HCT116 (cell line): Measurements from ENCODE around the gene SULT1B1. TPM values are rescaled to one million over a fixed set of nuclear protein-coding genes. Genes with fewer than 3 reads are reported as not detected.

ENCODE experiments used
- ATAC-seq: fragments of 200-7000 bp; cut with Tn5 transposase; 2 replicates; pipeline ENCODE4 v1.9.1; 2020; ENCODE audit warnings: mild to moderate bottlenecking, moderate library complexity
- BruUV-seq: library from RNA; stranded (reverse); fragments of 400-500 nt; replicated peaks from 2 replicates; lab custom pipeline; 2021; lab: Mats Ljungman, UMichigan
- CTCF ChIA-PET: fragments of 300-600 bp; sonication (Branson Sonifier 250); formaldehyde crosslinking; loops from one replicate; lab custom pipeline; 2021; ENCODE audit warnings: antibody characterized with exemption; lab: Charles Lee
- POLR2A ChIA-PET: fragments of 300-600, 350-600 bp; sonication (Branson Sonifier 250); formaldehyde crosslinking; loops from one replicate; lab custom pipeline; 2021; ENCODE audit warnings: antibody characterized with exemption; lab: Charles Lee
- RAD21 ChIA-PET, 2 experiments: fragments of 300-600 bp; sonication (Branson Sonifier 250); formaldehyde crosslinking; loops; one replicate each; lab custom pipeline; 2023; ENCODE audit warnings: low total read pairs in 2 of 2; ENCODE audit not compliant: uncharacterized antibody in 2 of 2, unreplicated experiment in 2 of 2, low non-redundant PET in 1 of 2; lab: Charles Lee
- DNase-seq: peaks from one replicate; pipeline ENCODE4 v3.0.0-alpha.2; 2010; ENCODE audit warnings: low read depth, low spot score
- H2AFZ ChIP-seq: fragments of 200-600 bp; shearing (Covaris generic), sonication (generic); 2 replicates; pipeline ENCODE4 v1.6.1; 2017; ENCODE audit warnings: low read depth, mixed run types, mixed read lengths, antibody characterized with exemption, low read length; ENCODE audit not compliant: poor library complexity, severe bottlenecking
- H3K27ac ChIP-seq: 2 replicates; pipeline ENCODE4 v1.5.1; 2012; ENCODE audit warnings: low read depth, low read length
- H3K27me3 ChIP-seq: fragments of 200-600 bp; sonication (generic); 2 replicates; pipeline ENCODE4 v1.6.1; 2016; ENCODE audit warnings: mixed run types, low read length, mixed read lengths; ENCODE audit not compliant: insufficient read depth
- H3K36me3 ChIP-seq, 2 experiments: fragments of 200-500 bp in 1 of 2; fragments of 200-600 bp in 1 of 2; sonication (Bioruptor generic) in 1 of 2; sonication (generic) in 1 of 2; 2 replicates each; pipeline versions ENCODE4 v1.5.1 to v1.6.1; 2014 to 2016; ENCODE audit warnings: low read length in 2 of 2, inconsistent platforms in 1 of 2, mixed read lengths in 1 of 2, mixed run types in 1 of 2; ENCODE audit not compliant: insufficient read depth in 2 of 2, control insufficient read depth in 1 of 2
- H3K4me1 ChIP-seq, 2 experiments: fragments of 200-600 bp in 1 of 2; sonication (generic) in 1 of 2; 2 replicates each; pipeline versions ENCODE4 v1.5.1 to v1.6.1; 2012 to 2017; ENCODE audit warnings: low read length in 2 of 2, inconsistent platforms in 1 of 2, mild to moderate bottlenecking in 1 of 2, mixed read lengths in 1 of 2, mixed run types in 1 of 2, moderate library complexity in 1 of 2; ENCODE audit not compliant: insufficient read depth in 2 of 2, control insufficient read depth in 1 of 2
- H3K4me2 ChIP-seq: fragments of 200-600 bp; sonication (generic); 2 replicates; pipeline ENCODE4 v1.6.1; 2017; ENCODE audit warnings: mixed run types, low read length, mixed read lengths
- H3K4me3 ChIP-seq, 2 experiments: fragments of 200-600 bp in 1 of 2; sonication (generic) in 1 of 2; replicated peaks in 1 of 2; 2 replicates each; pipeline ENCODE4 v1.5.1; 2011 to 2016; ENCODE audit warnings: low read length in 2 of 2, control low read depth in 1 of 2, low read depth in 1 of 2, mild to moderate bottlenecking in 1 of 2, mixed read lengths in 1 of 2, mixed run types in 1 of 2
- H3K79me2 ChIP-seq: fragments of 200-600 bp; sonication (generic); 2 replicates; pipeline ENCODE4 v1.6.1; 2017; ENCODE audit warnings: mild to moderate bottlenecking, mixed run types, low read length, moderate library complexity, mixed read lengths; ENCODE audit not compliant: insufficient read depth
- H3K9ac ChIP-seq: fragments of 200-600 bp; sonication (generic); 2 replicates; pipeline ENCODE4 v1.6.1; 2016; ENCODE audit warnings: low read length, mixed read lengths
- H3K9me2 ChIP-seq: fragments of 200-600 bp; sonication (generic), shearing (Covaris generic); 2 replicates; pipeline ENCODE4 v1.6.1; 2017; ENCODE audit warnings: mixed run types, mild to moderate bottlenecking, moderate library complexity; ENCODE audit not compliant: insufficient read depth
- H3K9me3 ChIP-seq, 2 experiments: fragments of 200-500 bp in 1 of 2; fragments of 200-600 bp in 1 of 2; sonication (Bioruptor generic) in 1 of 2; sonication (generic) in 1 of 2; 2 replicates each; pipeline ENCODE4 v1.6.1; 2014 to 2017; ENCODE audit warnings: low read length in 2 of 2, mixed read lengths in 2 of 2, inconsistent platforms in 1 of 2, low read depth in 1 of 2, mild to moderate bottlenecking in 1 of 2, mixed run types in 1 of 2, moderate library complexity in 1 of 2; ENCODE audit not compliant: control insufficient read depth in 1 of 2, insufficient read depth in 1 of 2
- H4K20me1 ChIP-seq: fragments of 200-600 bp; sonication (generic), shearing (Covaris generic); 2 replicates; pipeline ENCODE4 v1.6.1; 2017; ENCODE audit warnings: mixed run types, mild to moderate bottlenecking, moderate library complexity; ENCODE audit not compliant: insufficient read depth
- CEBPB ChIP-seq: IDR thresholded peaks from 2 replicates; pipeline ENCODE4 v1.6.1; 2012; ENCODE audit warnings: low read depth
- CTCF ChIP-seq, 3 experiments: fragments of 200-600 bp in 1 of 3; sonication (generic) in 1 of 3; IDR thresholded peaks in 2 of 3; conservative IDR thresholded peaks in 1 of 3; 2 replicates each; pipeline ENCODE4 v1.5.1; 2012 to 2017; ENCODE audit warnings: low read depth in 2 of 3, low read length in 2 of 3, antibody characterized with exemption in 1 of 3, borderline replicate concordance in 1 of 3, control low read depth in 1 of 3, mild to moderate bottlenecking in 1 of 3, mixed read lengths in 1 of 3, mixed run types in 1 of 3, moderate library complexity in 1 of 3; ENCODE audit not compliant: insufficient read depth in 1 of 3
- ELF1 ChIP-seq: IDR thresholded peaks from 2 replicates; pipeline ENCODE4 v1.6.1; 2012; ENCODE audit warnings: low read depth, borderline replicate concordance
- EZH2 ChIP-seq: fragments of 200-600 bp; sonication (generic); IDR thresholded peaks from 2 replicates; pipeline ENCODE4 v1.6.1; 2017; ENCODE audit warnings: antibody characterized with exemption, mixed run types
- POLR2A ChIP-seq: IDR thresholded peaks from 2 replicates; pipeline ENCODE4 v1.7.0; 2011; ENCODE audit warnings: borderline replicate concordance; ENCODE audit not compliant: insufficient read depth, insufficient read length; ENCODE audit errors: extremely low read depth
- RAD21 ChIP-seq: IDR thresholded peaks from 2 replicates; pipeline ENCODE4 v1.6.1; 2012; ENCODE audit warnings: low read depth, mild to moderate bottlenecking
- REST ChIP-seq: IDR thresholded peaks from 2 replicates; pipeline ENCODE4 v1.6.1; 2012; ENCODE audit warnings: low read depth
- SRF ChIP-seq: IDR thresholded peaks from 2 replicates; pipeline ENCODE4 v1.6.1; 2012; ENCODE audit warnings: low read depth
- TCF7L2 ChIP-seq: IDR thresholded peaks from 2 replicates; pipeline ENCODE4 v1.7.0; 2011; ENCODE audit warnings: borderline replicate concordance, inconsistent platforms; ENCODE audit not compliant: insufficient read depth, insufficient read length; ENCODE audit errors: extremely low read depth
- YY1 ChIP-seq: IDR thresholded peaks from 2 replicates; pipeline ENCODE4 v1.6.1; 2011; ENCODE audit warnings: low read length, low read depth, moderate library complexity, mild to moderate bottlenecking; ENCODE audit not compliant: insufficient replicate concordance; ENCODE audit errors: extremely low read depth
- ZBTB33 ChIP-seq: IDR thresholded peaks from 2 replicates; pipeline ENCODE4 v1.6.1; 2011; ENCODE audit warnings: mild to moderate bottlenecking, low read length, moderate library complexity; ENCODE audit not compliant: insufficient replicate concordance; ENCODE audit errors: extremely low read depth
- intact Hi-C: fragments of 100-400 bp; cut with micrococcal nuclease; formaldehyde crosslinking; loops from 2 replicates; pipeline ENCODE4 v1.10.0; 2022
- total RNA-seq: library from RNA; stranded (reverse); gene quantifications from one replicate; pipeline ENCODE4 v1.2.1, GENCODE V29; 2021; ENCODE audit not compliant: unreplicated experiment
- TF ChIP-seq, protein P1 (sequence below): IDR thresholded peaks from 2 replicates; pipeline ENCODE4 v1.6.1; 2012

The SULT1B1 gene
- total RNA-seq, 1 experiment from 2014 or later = 0.10 TPM

- Histone ChIP-seq H3K4me1 (no peaks in the 10 kb centered on the region), H3K27ac (no peak overlapping the region), H3K9me3 (no peaks in the 10 kb centered on the region), H3K4me3 (no peak overlapping the region), H3K4me2 (no peak overlapping the region)
- DNase-seq = no peak
- CTCF ChIA-PET = no interaction called here
- TF ChIP-seq RAD21 (no peak), TCF7L2 (no peak), ELF1 (no peak), EZH2 (no peak)
- TF ChIP-seq, all 23 proteins: peak for 0
- RAD21 ChIA-PET = no interaction called here
- H3K36me3 ChIP-seq = no peaks in the 10 kb centered on the region
- ATAC-seq = no peak
- H3K9me2 ChIP-seq = no peaks in the 10 kb centered on the region
- no peak overlapping the region for H3K9ac ChIP-seq
- intact Hi-C loops = no loop called here
- no peaks in the 10 kb centered on the region for H4K20me1 ChIP-seq
- H3K79me2 ChIP-seq = no peaks in the 10 kb centered on the region
- no peak overlapping the region for H2AFZ ChIP-seq
- BruUV-seq = no TSS peak
- no peaks in the 10 kb centered on the region for H3K27me3 ChIP-seq
- POLR2A ChIA-PET = no interaction called here
These were observed 46.3 kb downstream of the SULT1B1 start for GRCh38 chr4:69714086-69714485.

DNA sequence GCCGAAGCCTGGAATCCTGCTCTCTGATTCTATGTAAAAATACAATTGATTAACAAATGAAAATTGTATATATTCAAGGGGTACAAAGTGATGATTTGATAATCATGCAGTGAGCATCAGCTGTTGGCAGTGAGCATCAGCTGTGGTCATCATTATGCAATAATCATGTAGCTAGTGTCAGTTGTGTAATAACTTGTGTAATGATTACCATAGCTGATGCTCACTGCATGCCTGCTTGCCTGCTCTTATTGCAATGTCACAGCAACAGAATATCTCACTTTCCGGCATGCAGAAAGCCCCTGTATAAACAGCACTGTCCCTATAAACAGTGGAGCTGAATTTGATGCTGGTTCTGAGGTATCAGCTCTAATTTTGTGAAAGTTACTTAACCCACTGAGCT is 46.8 kb downstream of the SULT1B1 start:
- no peaks in the 10 kb centered on the region for H3K36me3 ChIP-seq
- ATAC-seq (no peak), DNase-seq (no peak)
- ChIA-PET CTCF (no interaction called here), RAD21 (no interaction called here), POLR2A (no interaction called here)
- no peak overlapping the region for H3K4me3 ChIP-seq
- H3K9me3 ChIP-seq = no peaks in the 10 kb centered on the region
- H3K79me2 ChIP-seq = no peaks in the 10 kb centered on the region
- BruUV-seq = no TSS peak
- H3K27me3 ChIP-seq = no peaks in the 10 kb centered on the region
- intact Hi-C loops = no loop called here
- H3K4me2 ChIP-seq = no peak overlapping the region
- H3K9me2 ChIP-seq = no peaks in the 10 kb centered on the region
- no peak overlapping the region for H2AFZ ChIP-seq
- H3K4me1 ChIP-seq = no peaks in the 10 kb centered on the region
- H3K27ac ChIP-seq = no peak overlapping the region
- H3K9ac ChIP-seq = no peak overlapping the region
- no peaks in the 10 kb centered on the region for H4K20me1 ChIP-seq
- TF ChIP-seq SRF (no peak), CEBPB (no peak), POLR2A (no peak), CTCF (IDR thresholded peaks at IDR 0.05 in 2 of 3, conservative IDR thresholded peaks at IDR 0.05 in 1 of 3; ENCODE audit: borderline replicate concordance in 1 of 3, insufficient read depth in 1 of 3, low read depth in 2 of 3, low read length in 2 of 3) (no peak), REST (no peak), YY1 (no peak), ZBTB33 (no peak), ELF1 (no peak), EZH2 (no peak)
- TF ChIP-seq, protein P1, sequence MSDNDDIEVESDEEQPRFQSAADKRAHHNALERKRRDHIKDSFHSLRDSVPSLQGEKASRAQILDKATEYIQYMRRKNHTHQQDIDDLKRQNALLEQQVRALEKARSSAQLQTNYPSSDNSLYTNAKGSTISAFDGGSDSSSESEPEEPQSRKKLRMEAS = no peak
